Neural progenitor cell (in vitro differentiated cells): ENCODE data around the gene COG7.
"Not testable (repeated sequence)": the region's sequence is repeated elsewhere in the genome, so short reads cannot be mapped to it uniquely, and the experiment has no call there.

Experiments
- EZH2 ChIP-seq: fragments of 200-600 bp; sonication (generic); IDR thresholded peaks from 2 replicates; pipeline ENCODE4 v1.6.1; 2017; ENCODE audit warnings: antibody characterized with exemption, mild to moderate bottlenecking, moderate library complexity
- TF ChIP-seq, protein P1 (sequence below): fragments of 200-600 bp; sonication (generic); IDR thresholded peaks from 2 replicates; pipeline ENCODE4 v1.5.1; 2017; ENCODE audit warnings: antibody characterized with exemption, mild to moderate bottlenecking

GRCh38 chr16:23381702-23382101 is 71.3 kb downstream of the COG7 start:
- TF ChIP-seq, protein P1, sequence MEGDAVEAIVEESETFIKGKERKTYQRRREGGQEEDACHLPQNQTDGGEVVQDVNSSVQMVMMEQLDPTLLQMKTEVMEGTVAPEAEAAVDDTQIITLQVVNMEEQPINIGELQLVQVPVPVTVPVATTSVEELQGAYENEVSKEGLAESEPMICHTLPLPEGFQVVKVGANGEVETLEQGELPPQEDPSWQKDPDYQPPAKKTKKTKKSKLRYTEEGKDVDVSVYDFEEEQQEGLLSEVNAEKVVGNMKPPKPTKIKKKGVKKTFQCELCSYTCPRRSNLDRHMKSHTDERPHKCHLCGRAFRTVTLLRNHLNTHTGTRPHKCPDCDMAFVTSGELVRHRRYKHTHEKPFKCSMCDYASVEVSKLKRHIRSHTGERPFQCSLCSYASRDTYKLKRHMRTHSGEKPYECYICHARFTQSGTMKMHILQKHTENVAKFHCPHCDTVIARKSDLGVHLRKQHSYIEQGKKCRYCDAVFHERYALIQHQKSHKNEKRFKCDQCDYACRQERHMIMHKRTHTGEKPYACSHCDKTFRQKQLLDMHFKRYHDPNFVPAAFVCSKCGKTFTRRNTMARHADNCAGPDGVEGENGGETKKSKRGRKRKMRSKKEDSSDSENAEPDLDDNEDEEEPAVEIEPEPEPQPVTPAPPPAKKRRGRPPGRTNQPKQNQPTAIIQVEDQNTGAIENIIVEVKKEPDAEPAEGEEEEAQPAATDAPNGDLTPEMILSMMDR: not testable (repeated sequence)
- TF ChIP-seq EZH2: not testable (repeated sequence)
